ENCODE results near the gene ADAMTS19. TPM values are rescaled to one million over a fixed set of nuclear protein-coding genes. Genes with fewer than 3 reads are reported as not detected.

The ADAMTS19 gene
- total RNA-seq = 0.26 and 0.56 TPM in 2 replicates

GRCh38 chr5:129459777-129460671 lies at the start of gene ADAMTS19:
TSS of gene ADAMTS19 (plus strand) at chr5:129460298. CDS start at chr5:129460392, 94 bp downstream.

GRCh38 chr5:129747572-129748407 lies 287.7 kb downstream of the ADAMTS19 start, which contains the start of gene MINAR2:
TSS of gene MINAR2 (plus strand) at chr5:129748094. CDS start at chr5:129748191, 97 bp downstream.

Measured in aortic smooth muscle cell (primary cell).